GM10248 (cell line): ENCODE results near the gene ZNF90.
"Not testable (repeated sequence)": the region's sequence is repeated elsewhere in the genome, so short reads cannot be mapped to it uniquely, and the experiment has no call there.

Experiments
- CTCF ChIA-PET: fragments of 300-600 bp; sonication (Branson Sonifier 250); formaldehyde crosslinking; extraction: SDS; loops from one replicate; lab custom pipeline; 2021; ENCODE audit warnings: antibody characterized with exemption; lab: Yijun Ruan, JAX
- POLR2A ChIA-PET: fragments of 350-650 bp; sonication (Branson Sonifier 250); formaldehyde crosslinking; extraction: SDS; loops from one replicate; lab custom pipeline; 2020; ENCODE audit warnings: antibody characterized with exemption; lab: Yijun Ruan, JAX
- DNase-seq: peaks from one replicate; pipeline ENCODE4 v3.0.0; 2012; ENCODE audit errors: extremely low spot score
- TF ChIP-seq, protein P1 (sequence below): IDR thresholded peaks from 2 replicates; pipeline ENCODE4 v1.5.1; 2012; ENCODE audit warnings: mild to moderate bottlenecking, low read depth; ENCODE audit errors: extremely low read depth, missing control alignments, control extremely low read depth

The ZNF90 gene

DNA sequence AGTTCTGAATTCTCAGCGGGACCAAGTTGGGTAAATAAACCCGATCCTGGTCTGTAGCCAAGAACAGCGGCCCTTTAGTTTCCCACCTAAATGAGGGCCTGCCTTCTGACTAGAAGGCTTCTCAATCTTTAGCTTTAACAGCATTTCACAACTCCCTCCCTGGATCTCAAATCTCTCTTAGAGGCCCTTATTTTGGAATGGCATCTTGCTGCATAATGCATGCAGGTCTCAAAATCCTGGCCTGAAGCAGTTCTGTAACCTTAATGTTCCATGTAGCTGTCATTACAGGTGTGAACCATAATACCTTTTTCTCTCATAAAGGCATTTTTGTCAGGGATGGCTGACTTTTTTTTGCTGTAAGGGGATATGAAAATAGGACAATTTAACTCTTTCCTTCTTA, 29.5 kb downstream of the ZNF90 start:
- no peak for DNase-seq
- TF ChIP-seq, protein P1, sequence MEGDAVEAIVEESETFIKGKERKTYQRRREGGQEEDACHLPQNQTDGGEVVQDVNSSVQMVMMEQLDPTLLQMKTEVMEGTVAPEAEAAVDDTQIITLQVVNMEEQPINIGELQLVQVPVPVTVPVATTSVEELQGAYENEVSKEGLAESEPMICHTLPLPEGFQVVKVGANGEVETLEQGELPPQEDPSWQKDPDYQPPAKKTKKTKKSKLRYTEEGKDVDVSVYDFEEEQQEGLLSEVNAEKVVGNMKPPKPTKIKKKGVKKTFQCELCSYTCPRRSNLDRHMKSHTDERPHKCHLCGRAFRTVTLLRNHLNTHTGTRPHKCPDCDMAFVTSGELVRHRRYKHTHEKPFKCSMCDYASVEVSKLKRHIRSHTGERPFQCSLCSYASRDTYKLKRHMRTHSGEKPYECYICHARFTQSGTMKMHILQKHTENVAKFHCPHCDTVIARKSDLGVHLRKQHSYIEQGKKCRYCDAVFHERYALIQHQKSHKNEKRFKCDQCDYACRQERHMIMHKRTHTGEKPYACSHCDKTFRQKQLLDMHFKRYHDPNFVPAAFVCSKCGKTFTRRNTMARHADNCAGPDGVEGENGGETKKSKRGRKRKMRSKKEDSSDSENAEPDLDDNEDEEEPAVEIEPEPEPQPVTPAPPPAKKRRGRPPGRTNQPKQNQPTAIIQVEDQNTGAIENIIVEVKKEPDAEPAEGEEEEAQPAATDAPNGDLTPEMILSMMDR, result no peak
- ChIA-PET POLR2A (no interaction called here), CTCF (no interaction called here)

DNA sequence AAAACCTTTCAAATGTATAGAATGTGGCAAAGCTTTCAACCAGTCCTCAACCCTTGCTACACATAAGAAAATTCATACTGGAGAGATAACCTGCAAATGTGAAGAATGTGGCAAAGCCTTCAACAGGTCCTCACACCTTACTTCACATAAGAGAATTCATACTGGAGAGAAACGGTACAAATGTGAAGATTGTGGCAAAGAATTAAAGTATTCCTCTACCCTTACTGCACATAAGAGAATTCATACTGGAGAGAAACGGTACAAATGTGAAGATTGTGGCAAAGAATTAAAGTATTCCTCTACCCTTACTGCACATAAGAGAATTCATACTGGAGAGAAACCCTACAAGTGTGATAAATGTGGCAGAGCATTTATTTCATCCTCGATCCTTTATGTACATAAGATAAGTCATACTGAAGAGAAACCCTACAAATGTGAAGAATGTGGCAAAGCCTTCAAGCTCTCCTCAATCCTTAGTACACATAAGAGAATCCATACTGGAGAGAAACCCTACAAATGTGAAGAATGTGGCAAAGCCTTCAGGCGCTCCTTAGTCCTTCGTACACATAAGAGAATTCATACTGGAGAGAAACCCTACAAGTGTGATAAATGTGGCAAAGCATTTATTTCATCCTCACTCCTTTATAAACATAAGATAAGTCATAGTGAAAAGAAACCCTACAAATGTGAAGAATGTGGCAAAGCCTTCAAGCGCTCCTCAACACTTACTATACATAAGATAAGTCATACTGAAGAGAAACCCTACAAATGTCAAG, 40.5 kb downstream of the ZNF90 start:
- DNase-seq, CTCF ChIA-PET, POLR2A ChIA-PET: not testable (repeated sequence)

- ChIA-PET POLR2A (no interaction called here), CTCF (interaction anchor here (1.4 to 1.5 kb wide), 2 partner anchors 10 to 16 kb away, joined by 4 read pairs; no protein-coding TSS in a partner anchor)
- TF ChIP-seq, protein P1, result no peak
- DNase-seq, result no peak
These were observed 47.1 kb downstream of the ZNF90 start for GRCh38 chr19:20124879-20125278.

DNA sequence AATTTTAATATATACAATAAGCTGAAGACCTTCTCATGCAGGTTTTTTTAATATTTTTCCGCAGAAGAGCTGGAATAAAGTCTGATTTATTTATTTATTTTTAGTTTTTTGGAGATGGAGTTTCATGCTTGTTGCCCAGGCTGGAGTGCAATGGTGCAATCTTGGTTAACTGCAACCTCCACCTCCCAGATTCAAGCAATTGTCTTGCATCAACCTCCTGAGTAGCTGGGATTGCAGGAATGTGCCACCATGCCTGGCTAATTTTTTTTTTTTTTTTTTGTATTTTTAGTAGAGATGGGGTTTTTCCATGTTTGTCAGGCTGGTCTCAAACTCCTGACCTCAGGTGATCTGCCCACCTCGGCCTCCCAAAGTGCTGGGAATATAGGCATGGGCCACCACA, 55.1 kb downstream of the ZNF90 start:
- DNase-seq, POLR2A ChIA-PET, CTCF ChIA-PET: not testable (repeated sequence)

DNA sequence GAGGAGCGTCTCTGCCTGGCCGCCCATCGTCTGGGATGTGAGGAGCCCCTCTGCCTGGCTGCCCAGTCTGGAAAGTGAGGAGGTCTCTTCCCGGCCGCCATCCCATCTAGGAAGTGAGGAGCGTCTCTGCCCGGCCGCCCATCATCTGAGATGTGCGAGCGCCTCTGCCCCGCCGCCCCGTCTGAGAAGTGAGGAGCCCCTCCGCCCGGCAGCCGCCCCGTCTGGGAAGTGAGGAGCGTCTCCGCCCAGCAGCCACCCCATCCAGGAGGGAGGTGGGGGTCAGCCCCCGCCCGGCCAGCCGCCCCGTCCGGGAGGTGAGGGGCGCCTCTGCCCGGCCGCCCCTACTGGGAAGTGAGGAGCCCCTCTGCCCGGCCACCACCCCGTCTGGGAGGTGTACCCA, 59.9 kb downstream of the ZNF90 start:
- POLR2A ChIA-PET, DNase-seq, CTCF ChIA-PET: not testable (repeated sequence)

DNA sequence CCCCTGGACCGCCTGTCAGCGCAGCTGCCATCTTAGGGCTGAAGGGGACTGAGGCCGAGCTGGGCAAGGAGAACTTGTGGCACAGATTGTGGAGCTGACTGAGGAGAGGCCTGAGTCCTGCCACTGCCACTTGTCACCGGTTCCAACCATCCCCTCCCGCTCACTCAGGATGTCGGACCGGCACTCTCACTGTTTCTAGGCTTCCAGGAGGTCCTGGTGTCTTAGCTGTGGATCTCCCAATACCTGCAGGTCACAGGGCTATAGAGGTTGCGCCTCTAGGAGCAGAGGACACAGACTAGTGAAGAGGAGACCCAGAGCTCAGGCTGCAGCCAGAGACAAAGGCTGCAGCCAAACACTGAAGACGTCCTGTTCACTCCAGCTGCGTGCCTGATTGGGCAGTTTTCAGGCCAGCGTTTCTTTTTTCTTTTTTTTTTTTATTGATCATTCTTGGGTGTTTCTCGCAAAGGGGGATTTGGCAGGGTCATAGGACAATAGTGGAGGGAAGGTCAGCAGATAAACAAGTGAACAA, 73.9 kb downstream of the ZNF90 start:
- POLR2A ChIA-PET, result no interaction called here
- DNase-seq, result no peak
- TF ChIP-seq, protein P1, result no peak
- CTCF ChIA-PET, result no interaction called here

DNA sequence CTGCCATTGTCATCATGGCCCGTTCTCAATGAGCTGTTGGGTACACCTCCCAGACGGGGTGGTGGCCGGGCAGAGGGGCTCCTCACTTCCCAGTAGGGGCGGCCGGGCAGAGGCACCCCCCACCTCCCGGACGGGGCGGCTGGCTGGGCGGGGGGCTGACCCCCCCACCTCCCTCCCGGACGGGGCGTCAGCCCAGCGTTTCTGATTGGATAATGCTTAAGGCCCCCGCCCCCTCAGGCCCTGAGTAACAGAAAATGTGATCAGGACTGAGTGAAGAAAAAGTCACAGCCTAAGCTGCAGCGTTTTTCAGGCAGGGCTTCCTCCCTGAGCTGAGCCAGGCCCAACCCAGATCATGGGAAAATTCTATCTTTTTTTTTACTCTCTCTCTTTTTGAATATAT, 74.7 kb downstream of the ZNF90 start:
- POLR2A ChIA-PET, result interaction anchor here (0.7 kb wide), 1 partner anchor 100 kb away, joined by 3 read pairs; no protein-coding TSS in a partner anchor
- DNase-seq, CTCF ChIA-PET: not testable (repeated sequence)

DNA sequence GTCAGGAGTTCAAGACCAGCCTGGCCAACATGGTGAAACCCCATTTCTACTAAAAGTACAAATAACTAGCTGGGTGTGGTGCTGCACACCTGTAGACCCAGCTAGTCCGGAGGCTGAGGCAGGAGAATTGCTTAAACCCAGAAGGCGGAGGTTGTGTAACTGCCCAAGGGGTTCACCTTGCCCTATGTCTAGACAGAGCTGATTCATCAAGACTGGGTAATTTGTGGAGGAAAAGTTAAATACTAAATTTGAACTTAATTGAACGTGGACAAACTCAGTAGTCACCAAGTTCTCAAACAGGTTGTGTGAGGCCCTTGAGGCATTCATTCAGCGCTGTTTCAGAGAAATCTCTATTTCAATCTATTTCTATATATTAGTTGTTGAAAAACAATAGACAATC, 75.5 kb downstream of the ZNF90 start:
- CTCF ChIA-PET, result no interaction called here
- POLR2A ChIA-PET, result interaction anchor here (0.7 kb wide), 1 partner anchor 101 kb away, joined by 3 read pairs; no protein-coding TSS in a partner anchor
- TF ChIP-seq, protein P1, result no peak
- no peak for DNase-seq
